22Rv1 (cell line): ENCODE measurements around the gene USP6NL.

Experiments used
- CTCF ChIP-seq: fragments of 450-650 bp; IDR thresholded peaks from 2 replicates; pipeline ENCODE4 v1.5.1; 2017; ENCODE audit warnings: mild to moderate bottlenecking
- ZFX ChIP-seq: fragments of 450-650 bp; IDR thresholded peaks from 2 replicates; pipeline ENCODE4 v1.6.1; 2017; ENCODE audit warnings: antibody characterized with exemption, borderline replicate concordance

DNA sequence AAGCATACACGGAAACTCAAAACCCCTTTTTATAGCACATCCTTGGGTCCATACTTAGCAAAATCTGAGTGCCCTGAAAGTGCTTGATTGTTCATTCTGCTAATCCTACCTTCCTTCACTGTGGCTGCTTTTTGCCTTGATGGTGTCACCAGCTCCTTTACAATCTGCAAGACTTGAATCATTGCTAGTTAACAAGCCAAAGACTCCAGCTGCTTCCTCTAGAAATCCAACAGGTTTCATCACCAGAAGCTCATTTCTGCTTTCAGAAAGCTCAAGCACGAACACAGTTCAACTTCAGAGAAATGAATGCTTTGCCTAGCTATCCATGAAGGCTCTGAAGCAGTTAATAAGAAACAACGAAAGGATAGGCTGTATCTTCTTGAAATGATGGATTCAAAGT is 38.0 kb downstream of the USP6NL start:
- TF ChIP-seq CTCF (no peak), ZFX (no peak)
